ENCODE measurements around the gene CCDC85A. TPM values are rescaled to one million over a fixed set of nuclear protein-coding genes. Genes with fewer than 3 reads are reported as not detected.
A peak's percentile ranks its signal among the peaks of the same experiment; 100 is the strongest.

Gene CCDC85A
- total and polyA plus RNA-seq, 4 donors = 1.7 to 10.5 (median 6.6) TPM

DNA sequence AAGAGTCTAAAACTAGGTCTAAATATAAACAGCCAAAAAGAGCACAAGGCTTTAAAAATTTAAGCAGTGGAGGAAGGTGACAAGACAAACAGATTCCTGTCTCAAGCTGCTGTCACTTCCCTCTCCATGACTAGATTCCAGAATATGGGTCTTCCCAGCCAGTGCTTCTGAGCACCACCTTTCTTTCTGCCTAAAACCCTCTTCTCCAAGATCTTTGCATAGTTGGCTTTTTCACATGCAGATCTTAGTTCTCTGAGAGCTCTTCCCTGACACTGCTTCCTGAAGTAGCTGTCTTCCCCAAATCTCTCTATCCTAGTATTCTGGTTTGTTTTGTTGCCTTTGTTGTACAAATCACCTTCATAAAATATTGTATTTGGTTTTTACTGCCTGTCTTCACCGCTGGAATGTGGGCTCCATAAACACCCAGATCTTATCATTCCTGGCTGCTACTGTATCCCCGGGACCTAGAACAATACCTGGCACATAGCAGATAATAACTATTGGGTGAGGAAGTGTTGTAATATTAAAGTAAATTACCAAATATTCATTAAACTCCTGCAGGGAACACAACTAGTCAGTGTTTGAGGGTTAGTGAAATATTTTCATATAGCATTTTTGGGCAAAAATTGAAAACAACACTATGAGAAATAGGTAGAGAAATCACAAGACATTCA is 150.2 kb downstream of the CCDC85A start:
- H3K9me3 ChIP-seq (ENCODE audit: control insufficient read depth in 4 of 4, insufficient read depth in 3 of 4, low read length in 3 of 4) = no peaks in the 10 kb centered on the region

DNA sequence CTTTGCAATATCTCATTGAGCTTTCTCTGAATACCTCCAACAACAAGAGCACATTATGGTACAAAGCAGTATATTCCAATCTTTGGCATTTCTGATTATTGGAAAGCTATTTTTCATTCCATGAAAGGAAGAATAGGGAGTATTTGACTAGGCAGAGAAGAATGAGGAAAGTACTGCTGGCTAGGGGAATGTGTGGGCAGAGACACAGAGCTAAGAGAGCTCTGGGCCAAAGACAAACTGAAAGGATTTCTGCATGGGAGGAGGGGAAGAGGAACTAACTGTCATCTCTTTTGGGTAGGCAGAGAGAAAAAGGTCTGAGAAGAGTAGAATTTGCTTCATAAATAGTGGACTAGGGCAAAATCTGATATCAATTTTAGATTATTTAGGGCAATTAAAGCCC is 150.8 kb downstream of the CCDC85A start:
- Histone ChIP-seq H3K36me3 (ENCODE audit: control insufficient read depth in 4 of 4, insufficient read depth in 4 of 4, low read length in 4 of 4) (no peaks in the 10 kb centered on the region), H3K4me3 (no peak overlapping the region), H3K4me1 (ENCODE audit: control insufficient read depth in 5 of 5, insufficient read depth in 5 of 5, low read length in 5 of 5) (peaks cover 0 to 14% (median 0%) of the 10 kb centered on the region in 5 donors), H3K27me3 (ENCODE audit: control insufficient read depth in 3 of 3, insufficient read depth in 3 of 3, low read length in 2 of 3) (no peaks in the 10 kb centered on the region), H3K27ac (ENCODE audit: low read depth in 1 of 2, low read length in 1 of 2) (peak overlapping the region in 1 of 2 donors; percentile 42), H3K9me3 (ENCODE audit: control insufficient read depth in 4 of 4, insufficient read depth in 3 of 4, low read length in 3 of 4) (no peaks in the 10 kb centered on the region), H3K9ac (ENCODE audit: insufficient read depth in 1 of 2, low read length in 2 of 2) (no peak overlapping the region)
- ATAC-seq (ENCODE audit: insufficient read depth, low FRiP score) (no peak), DNase-seq (no peak)
- TF ChIP-seq, protein P1, sequence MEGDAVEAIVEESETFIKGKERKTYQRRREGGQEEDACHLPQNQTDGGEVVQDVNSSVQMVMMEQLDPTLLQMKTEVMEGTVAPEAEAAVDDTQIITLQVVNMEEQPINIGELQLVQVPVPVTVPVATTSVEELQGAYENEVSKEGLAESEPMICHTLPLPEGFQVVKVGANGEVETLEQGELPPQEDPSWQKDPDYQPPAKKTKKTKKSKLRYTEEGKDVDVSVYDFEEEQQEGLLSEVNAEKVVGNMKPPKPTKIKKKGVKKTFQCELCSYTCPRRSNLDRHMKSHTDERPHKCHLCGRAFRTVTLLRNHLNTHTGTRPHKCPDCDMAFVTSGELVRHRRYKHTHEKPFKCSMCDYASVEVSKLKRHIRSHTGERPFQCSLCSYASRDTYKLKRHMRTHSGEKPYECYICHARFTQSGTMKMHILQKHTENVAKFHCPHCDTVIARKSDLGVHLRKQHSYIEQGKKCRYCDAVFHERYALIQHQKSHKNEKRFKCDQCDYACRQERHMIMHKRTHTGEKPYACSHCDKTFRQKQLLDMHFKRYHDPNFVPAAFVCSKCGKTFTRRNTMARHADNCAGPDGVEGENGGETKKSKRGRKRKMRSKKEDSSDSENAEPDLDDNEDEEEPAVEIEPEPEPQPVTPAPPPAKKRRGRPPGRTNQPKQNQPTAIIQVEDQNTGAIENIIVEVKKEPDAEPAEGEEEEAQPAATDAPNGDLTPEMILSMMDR (IDR thresholded peaks at IDR 0.05; ENCODE audit: control extremely low read depth, extremely low read depth) = no peak

More for the DNA sequence above, 150.2 kb downstream of the CCDC85A start:
- Histone ChIP-seq H3K27ac (ENCODE audit: low read depth in 1 of 2, low read length in 1 of 2) (no peak overlapping the region), H3K36me3 (ENCODE audit: control insufficient read depth in 4 of 4, insufficient read depth in 4 of 4, low read length in 4 of 4) (no peaks in the 10 kb centered on the region), H3K27me3 (ENCODE audit: control insufficient read depth in 3 of 3, insufficient read depth in 3 of 3, low read length in 2 of 3) (no peaks in the 10 kb centered on the region), H3K4me3 (no peak overlapping the region), H3K4me1 (ENCODE audit: control insufficient read depth in 5 of 5, insufficient read depth in 5 of 5, low read length in 5 of 5) (peaks cover 0 to 14% (median 0%) of the 10 kb centered on the region in 5 donors), H3K9ac (ENCODE audit: insufficient read depth in 1 of 2, low read length in 2 of 2) (no peak overlapping the region)
- DNase-seq (no peak), ATAC-seq (ENCODE audit: insufficient read depth, low FRiP score) (no peak)
- TF ChIP-seq, protein P1 (IDR thresholded peaks at IDR 0.05; ENCODE audit: control extremely low read depth, extremely low read depth) = no peak
- WGBS, 2 donors = 32 to 50% methylated on average over 2 of the region's 2 CpGs

DNA sequence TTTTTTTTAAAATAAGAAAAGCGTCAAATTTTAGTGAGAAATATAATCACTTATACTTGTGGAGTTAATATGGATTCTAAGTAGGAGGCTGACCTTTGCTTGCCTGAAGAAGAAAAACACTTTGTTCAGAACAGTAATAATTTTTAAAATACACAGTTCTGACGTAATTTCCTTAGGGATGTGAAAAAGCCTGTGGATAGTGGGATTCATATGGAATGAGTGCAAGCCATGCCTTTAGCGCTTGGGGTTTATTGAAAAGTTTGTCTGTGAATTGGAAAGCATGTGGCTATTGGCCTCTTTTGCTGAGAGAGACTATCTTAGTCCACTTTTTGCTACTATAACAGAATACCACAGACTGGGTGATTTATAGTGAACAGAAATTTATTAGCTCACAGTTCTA is 151.3 kb downstream of the CCDC85A start:
- H3K9me3 ChIP-seq (ENCODE audit: control insufficient read depth in 4 of 4, insufficient read depth in 3 of 4, low read length in 3 of 4) = no peaks in the 10 kb centered on the region
- H3K4me3 ChIP-seq = no peak overlapping the region
- no peaks in the 10 kb centered on the region for H3K36me3 ChIP-seq (ENCODE audit: control insufficient read depth in 4 of 4, insufficient read depth in 4 of 4, low read length in 4 of 4)
- TF ChIP-seq, protein P1 (IDR thresholded peaks at IDR 0.05; ENCODE audit: control extremely low read depth, extremely low read depth) = no peak
- 83 to 95% methylated on average over 3 of the region's 3 CpGs for WGBS, 2 donors
- no peak overlapping the region for H3K9ac ChIP-seq (ENCODE audit: insufficient read depth in 1 of 2, low read length in 2 of 2)
- H3K27ac ChIP-seq (ENCODE audit: low read depth in 1 of 2, low read length in 1 of 2) = no peak overlapping the region
- DNase-seq = no peak
- H3K27me3 ChIP-seq (ENCODE audit: control insufficient read depth in 3 of 3, insufficient read depth in 3 of 3, low read length in 2 of 3) = no peaks in the 10 kb centered on the region
- H3K4me1 ChIP-seq (ENCODE audit: control insufficient read depth in 5 of 5, insufficient read depth in 5 of 5, low read length in 5 of 5) = peaks cover 0 to 14% (median 0%) of the 10 kb centered on the region in 5 donors
- no peak for ATAC-seq (ENCODE audit: insufficient read depth, low FRiP score)

DNA sequence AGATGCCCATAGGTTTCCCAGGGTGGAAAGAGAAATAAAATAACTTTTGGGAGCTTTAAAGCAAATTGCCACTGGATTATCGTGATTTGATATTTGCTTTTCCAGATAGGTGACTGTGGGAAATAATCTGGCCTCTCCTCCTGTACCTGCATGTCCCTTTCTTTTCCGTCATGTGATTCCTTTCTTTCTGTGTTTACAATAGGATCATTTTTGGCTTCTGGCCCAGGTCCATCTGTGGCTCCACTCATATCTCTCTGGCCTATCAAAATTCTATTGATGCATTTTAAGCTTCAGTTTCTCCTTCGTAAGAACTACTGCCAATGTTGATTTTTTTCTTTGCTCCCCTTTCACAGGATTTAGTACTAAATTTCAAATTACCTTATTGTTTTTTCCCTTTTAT is 153.6 kb downstream of the CCDC85A start:
- WGBS, 2 donors = 61 to 64% methylated on average over 3 of the region's 3 CpGs
- Histone ChIP-seq H3K27me3 (ENCODE audit: control insufficient read depth in 3 of 3, insufficient read depth in 3 of 3, low read length in 2 of 3) (no peaks in the 10 kb centered on the region), H3K36me3 (ENCODE audit: control insufficient read depth in 4 of 4, insufficient read depth in 4 of 4, low read length in 4 of 4) (no peaks in the 10 kb centered on the region), H3K27ac (ENCODE audit: low read depth in 1 of 2, low read length in 1 of 2) (no peak overlapping the region), H3K9me3 (ENCODE audit: control insufficient read depth in 4 of 4, insufficient read depth in 3 of 4, low read length in 3 of 4) (no peaks in the 10 kb centered on the region), H3K4me1 (ENCODE audit: control insufficient read depth in 5 of 5, insufficient read depth in 5 of 5, low read length in 5 of 5) (peaks cover 0 to 11% (median 0%) of the 10 kb centered on the region in 5 donors), H3K9ac (ENCODE audit: insufficient read depth in 1 of 2, low read length in 2 of 2) (no peak overlapping the region), H3K4me3 (no peak overlapping the region)
- ATAC-seq (ENCODE audit: insufficient read depth, low FRiP score) = no peak
- peak in 1 of 3 donors; percentile 1 for DNase-seq
- TF ChIP-seq, protein P1 (IDR thresholded peaks at IDR 0.05; ENCODE audit: control extremely low read depth, extremely low read depth) = no peak

Data from lung (tissue), 12 donors.